ENCODE measurements around the gene PEPD. TPM values are rescaled to one million over a fixed set of nuclear protein-coding genes. Genes with fewer than 3 reads are reported as not detected.

Gene PEPD
- total RNA-seq (141 and 168 TPM in 2 replicates), polyA plus RNA-seq (168 and 175 TPM in 2 replicates)

- H3K36me3 ChIP-seq (replicated peaks; ENCODE audit: insufficient read depth, low read depth) = no peaks in the 10 kb centered on the region
- H4K20me1 ChIP-seq (ENCODE audit: insufficient read depth, poor library complexity, severe bottlenecking) = peaks cover 5% of the 10 kb centered on the region
- no peaks in the 10 kb centered on the region for H3K27me3 ChIP-seq
- 7% methylated on average over 56 of the region's 69 CpGs for WGBS (ENCODE audit: low lambda C conversion rate, missing lambda C conversion rate)
- H3K9me3 ChIP-seq (ENCODE audit: low read depth) = no peaks in the 10 kb centered on the region
- peak within 1 kb of the TSS; percentile 41 for H3K27ac ChIP-seq
- H2AFZ ChIP-seq = peak within 1 kb of the TSS; percentile 71
- no peak for TF ChIP-seq EZH2 (IDR thresholded peaks at IDR 0.05; ENCODE audit: borderline replicate concordance)
- no peak for TF ChIP-seq EZH2phosphoT487 (IDR thresholded peaks at IDR 0.05; ENCODE audit: low read depth, severe bottlenecking, unreplicated experiment)
- peaks cover 9% of the 10 kb centered on the region for H3K4me1 ChIP-seq (ENCODE audit: insufficient read depth)
- H3K9me2 ChIP-seq (replicated peaks; ENCODE audit: insufficient read depth) = no peaks in the 10 kb centered on the region
- H3K4me3 ChIP-seq = peak within 1 kb of the TSS; percentile 81
- H3K79me2 ChIP-seq = peaks cover 33% of the 10 kb centered on the region
- H3K4me2 ChIP-seq = peak within 1 kb of the TSS; percentile 72
- DNase-seq (ENCODE audit: low spot score) = peak; percentile 95
Observed at GRCh38 chr19:33521480-33522370, at the start of gene PEPD. PEPD (minus strand) TSS chr19:33521791; CDS start chr19:33521760, 31 bp downstream.

- Histone ChIP-seq H3K36me3 (replicated peaks; ENCODE audit: insufficient read depth, low read depth) (no peaks in the 10 kb centered on the region), H4K20me1 (ENCODE audit: insufficient read depth, poor library complexity, severe bottlenecking) (no peaks in the 10 kb centered on the region), H3K9me2 (replicated peaks; ENCODE audit: insufficient read depth) (no peaks in the 10 kb centered on the region), H3K4me1 (ENCODE audit: insufficient read depth) (no peaks in the 10 kb centered on the region), H3K4me2 (no peak overlapping the region), H3K27ac (no peak overlapping the region), H3K27me3 (peaks cover 8% of the 10 kb centered on the region), H3K9me3 (ENCODE audit: low read depth) (no peaks in the 10 kb centered on the region), H2AFZ (no peak overlapping the region), H3K79me2 (no peaks in the 10 kb centered on the region), H3K4me3 (no peak overlapping the region)
- DNase-seq (ENCODE audit: low spot score) = no peak
- WGBS (ENCODE audit: low lambda C conversion rate, missing lambda C conversion rate) = 53% methylated on average over 5 of the region's 5 CpGs
- no peak for TF ChIP-seq EZH2 (IDR thresholded peaks at IDR 0.05; ENCODE audit: borderline replicate concordance)
- no peak for TF ChIP-seq CTCF (IDR thresholded peaks at IDR 0.05; ENCODE audit: poor library complexity)
- TF ChIP-seq EZH2phosphoT487 (IDR thresholded peaks at IDR 0.05; ENCODE audit: low read depth, severe bottlenecking, unreplicated experiment) = no peak
Observed at GRCh38 chr19:33569821-33570220, 48.2 kb upstream of the PEPD start.

GRCh38 chr19:33568706-33569105 lies 47.1 kb upstream of the PEPD start:
- H3K79me2 ChIP-seq = no peaks in the 10 kb centered on the region
- no peak for TF ChIP-seq EZH2 (IDR thresholded peaks at IDR 0.05; ENCODE audit: borderline replicate concordance)
- no peak for TF ChIP-seq CTCF (IDR thresholded peaks at IDR 0.05; ENCODE audit: poor library complexity)
- TF ChIP-seq EZH2phosphoT487 (IDR thresholded peaks at IDR 0.05; ENCODE audit: low read depth, severe bottlenecking, unreplicated experiment) = no peak
- no peak overlapping the region for H2AFZ ChIP-seq
- no peaks in the 10 kb centered on the region for H3K4me1 ChIP-seq (ENCODE audit: insufficient read depth)
- no peak for DNase-seq (ENCODE audit: low spot score)
- H3K27ac ChIP-seq = no peak overlapping the region
- no peak overlapping the region for H3K4me2 ChIP-seq
- H3K9me2 ChIP-seq (replicated peaks; ENCODE audit: insufficient read depth) = no peaks in the 10 kb centered on the region
- no peaks in the 10 kb centered on the region for H4K20me1 ChIP-seq (ENCODE audit: insufficient read depth, poor library complexity, severe bottlenecking)
- no peaks in the 10 kb centered on the region for H3K9me3 ChIP-seq (ENCODE audit: low read depth)
- WGBS (ENCODE audit: low lambda C conversion rate, missing lambda C conversion rate) = 91% methylated on average over 2 of the region's 2 CpGs
- no peak overlapping the region for H3K4me3 ChIP-seq
- H3K36me3 ChIP-seq (replicated peaks; ENCODE audit: insufficient read depth, low read depth) = no peaks in the 10 kb centered on the region
- peaks cover 8% of the 10 kb centered on the region for H3K27me3 ChIP-seq

- Histone ChIP-seq H3K4me1 (ENCODE audit: insufficient read depth) (no peaks in the 10 kb centered on the region), H3K9me3 (ENCODE audit: low read depth) (no peaks in the 10 kb centered on the region), H3K4me2 (no peak overlapping the region), H2AFZ (no peak overlapping the region), H3K9me2 (replicated peaks; ENCODE audit: insufficient read depth) (no peaks in the 10 kb centered on the region), H3K4me3 (no peak overlapping the region), H3K79me2 (no peaks in the 10 kb centered on the region), H3K27me3 (peaks cover 4% of the 10 kb centered on the region), H3K36me3 (replicated peaks; ENCODE audit: insufficient read depth, low read depth) (no peaks in the 10 kb centered on the region), H4K20me1 (ENCODE audit: insufficient read depth, poor library complexity, severe bottlenecking) (no peaks in the 10 kb centered on the region), H3K27ac (no peak overlapping the region)
- TF ChIP-seq CTCF (IDR thresholded peaks at IDR 0.05; ENCODE audit: poor library complexity) (no peak), EZH2phosphoT487 (IDR thresholded peaks at IDR 0.05; ENCODE audit: low read depth, severe bottlenecking, unreplicated experiment) (no peak), EZH2 (IDR thresholded peaks at IDR 0.05; ENCODE audit: borderline replicate concordance) (no peak)
- 80% methylated on average over 6 of the region's 6 CpGs for WGBS (ENCODE audit: low lambda C conversion rate, missing lambda C conversion rate)
- no peak for DNase-seq (ENCODE audit: low spot score)
Observed at GRCh38 chr19:33564836-33565338, 43.3 kb upstream of the PEPD start.

All from hepatocyte (in vitro differentiated cells).